K562 (cell line): Measurements from ENCODE around the gene TXNIP. TPM values are rescaled to one million over a fixed set of nuclear protein-coding genes. Genes with fewer than 3 reads are reported as not detected.
A peak's percentile ranks its signal among the peaks of the same experiment; 100 is the strongest.

Source experiments
- DDX20 ChIP-seq: fragments of 450-650 bp; IDR thresholded peaks from 2 replicates; pipeline ENCODE4 v1.6.1; 2016; ENCODE audit warnings: missing genetic modification characterization, low read depth, mild to moderate bottlenecking, missing compliant biosample characterization, moderate library complexity
- DNMT1 ChIP-seq: fragments of 450-650 bp; IDR thresholded peaks from 2 replicates; pipeline ENCODE4 v1.6.1; 2016; ENCODE audit warnings: antibody characterized with exemption, mild to moderate bottlenecking
- L3MBTL2 ChIP-seq: fragments of 450-650 bp; IDR thresholded peaks from 2 replicates; pipeline ENCODE4 v1.6.1; 2016; ENCODE audit warnings: mild to moderate bottlenecking, moderate library complexity
- LCOR ChIP-seq: sonication (generic); formaldehyde crosslinking; IDR thresholded peaks from 2 replicates; pipeline ENCODE4 v1.8.0; 2022; ENCODE audit warnings: mild to moderate bottlenecking, missing genetic modification reagents
- POLR2H ChIP-seq: IDR thresholded peaks from 2 replicates; pipeline ENCODE4 v1.6.1; 2016; ENCODE audit warnings: missing genetic modification characterization, low read depth, mild to moderate bottlenecking, control low read depth, missing compliant biosample characterization, moderate library complexity
- RB1 ChIP-seq: fragments of 450-650 bp; IDR thresholded peaks from 2 replicates; pipeline ENCODE4 v1.6.1; 2017; ENCODE audit warnings: low read depth, mild to moderate bottlenecking
- SAFB ChIP-seq: fragments of 200-400 bp; formaldehyde crosslinking; IDR thresholded peaks from 2 replicates; pipeline ENCODE4 v1.6.1; 2017; ENCODE audit warnings: low read depth, low read length, borderline replicate concordance
- SMAD2 ChIP-seq: fragments of 150-350 bp; IDR thresholded peaks from 2 replicates; pipeline ENCODE4 v1.6.1; 2014; ENCODE audit warnings: low read depth, mild to moderate bottlenecking, low read length
- SRSF7 ChIP-seq: fragments of 200-400 bp; formaldehyde crosslinking; optimal IDR thresholded peaks from 2 replicates; pipeline ENCODE3; 2017; ENCODE audit warnings: mild to moderate bottlenecking, low read depth, low read length
- STAT5A ChIP-seq: IDR thresholded peaks from 2 replicates; pipeline ENCODE4 v1.6.1; 2012; ENCODE audit warnings: low read length, inconsistent platforms, borderline replicate concordance
- ZNF695 ChIP-seq: fragments of 450-650 bp; formaldehyde crosslinking; IDR thresholded peaks from 2 replicates; pipeline ENCODE4 v1.4.0; 2020; ENCODE audit warnings: mild to moderate bottlenecking, moderate library complexity
- ZNF75A ChIP-seq: fragments of 450-650 bp; formaldehyde crosslinking; IDR thresholded peaks from 2 replicates; pipeline ENCODE4 v1.4.0; 2020; ENCODE audit warnings: mild to moderate bottlenecking
- polyA plus RNA-seq, 8 experiments: library from polyadenylated mRNA; depleted of rRNA in 4 of 8; stranded (reverse) in 5 of 8; unstranded in 3 of 8; fragments of >200 nt; fragmentation: Nextera tagmentation in 2 of 8; fragmentation: Illumina TruSeq in 1 of 8; extraction: Ambion mirVana in 2 of 8; extraction: Trizol in 1 of 8; gene quantifications; 2 replicates each; pipeline versions ENCODE4 v1.2.1 to v1.2.3, GENCODE V29; 2011 to 2014; ENCODE audit warnings: inconsistent platforms in 1 of 8, missing spikeins in 1 of 8
- total RNA-seq, 7 experiments: library from RNA; depleted of rRNA in 6 of 7; stranded (reverse); fragments of >200 nt in 6 of 7; fragmentation: Illumina TruSeq in 2 of 7; extraction: Trizol in 2 of 7; gene quantifications; 2 replicates each; pipeline versions ENCODE4 v1.2.1 to v1.2.3, GENCODE V29; 2011 to 2021; ENCODE audit warnings: low replicate concordance in 1 of 7
- TF ChIP-seq, protein P1 (sequence below): fragments of 450-650 bp; IDR thresholded peaks from 2 replicates; pipeline ENCODE4 v1.6.1; 2016; ENCODE audit warnings: low read depth, mild to moderate bottlenecking, moderate library complexity
- TF ChIP-seq, protein P2 (sequence below): IDR thresholded peaks from 2 replicates; pipeline ENCODE4 v1.6.1; 2011; ENCODE audit warnings: borderline replicate concordance, low read depth, mild to moderate bottlenecking, moderate library complexity, low read length; ENCODE audit not compliant: insufficient read depth, poor library complexity, severe bottlenecking
- TF ChIP-seq, protein P3 (sequence below): fragments of 450-650 bp; IDR thresholded peaks from 2 replicates; pipeline ENCODE4 v1.6.1; 2018; ENCODE audit not compliant: partially characterized antibody
- TF ChIP-seq, protein P4 (sequence below): fragments of 450-650 bp; IDR thresholded peaks from 2 replicates; pipeline ENCODE4 v1.6.1; 2016
- TF ChIP-seq, protein P5 (sequence below): fragments of 250-450 bp; sonication (Bioruptor Pico); IDR thresholded peaks from 2 replicates; pipeline ENCODE4 v1.4.0; 2020; ENCODE audit warnings: mild to moderate bottlenecking, moderate library complexity

Gene TXNIP
- total and polyA plus RNA-seq, 9 of the 15 experiments (the other 6 are each of a cell fraction or from before 2014, with no cell fraction given), result 120 to 499 (median 257) TPM

DNA sequence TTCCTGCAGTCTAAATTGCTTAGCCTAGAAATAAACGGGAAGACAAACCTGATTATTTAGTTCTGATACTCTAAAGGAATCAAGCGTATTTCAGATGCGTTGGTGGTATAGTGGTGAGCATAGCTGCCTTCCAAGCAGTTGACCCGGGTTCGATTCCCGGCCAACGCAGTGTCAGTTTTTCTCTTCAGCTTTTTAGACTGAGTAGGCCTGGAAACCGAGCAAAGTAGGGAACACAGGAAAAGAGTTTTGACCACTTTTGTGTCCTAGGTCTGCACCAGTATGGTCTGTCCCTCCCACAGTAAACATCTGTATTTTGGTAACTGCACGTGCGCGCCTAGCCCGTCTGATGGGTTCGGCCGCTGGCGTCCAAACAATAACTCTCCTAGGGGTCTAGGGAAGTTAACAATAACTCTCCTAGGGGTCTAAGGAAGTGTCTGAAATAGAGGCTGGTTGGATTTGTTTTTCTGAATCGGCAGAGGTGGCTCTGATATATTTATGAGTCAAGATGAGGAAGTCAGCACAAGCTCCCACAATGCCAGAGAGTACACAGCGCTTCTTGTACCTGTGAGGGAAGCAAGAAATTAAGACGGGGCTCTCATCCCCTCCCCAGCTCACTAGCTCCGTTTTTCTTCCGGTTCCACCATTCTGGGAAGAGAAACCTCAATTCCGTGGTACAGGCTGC lies 40.7 kb upstream of the TXNIP start (continued):
- TF ChIP-seq, protein P1, sequence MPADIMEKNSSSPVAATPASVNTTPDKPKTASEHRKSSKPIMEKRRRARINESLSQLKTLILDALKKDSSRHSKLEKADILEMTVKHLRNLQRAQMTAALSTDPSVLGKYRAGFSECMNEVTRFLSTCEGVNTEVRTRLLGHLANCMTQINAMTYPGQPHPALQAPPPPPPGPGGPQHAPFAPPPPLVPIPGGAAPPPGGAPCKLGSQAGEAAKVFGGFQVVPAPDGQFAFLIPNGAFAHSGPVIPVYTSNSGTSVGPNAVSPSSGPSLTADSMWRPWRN, result no peak
- no peak for TF ChIP-seq ZNF75A (CRISPR knock-in tag)
- 0 out of 2 replicates have a peak, but pooled peaks have one; percentile 30 for TF ChIP-seq LCOR (CRISPR knock-in tag)
- no peak for TF ChIP-seq ZNF695 (CRISPR knock-in tag)
- TF ChIP-seq SMAD2, result no peak
- no peak for TF ChIP-seq SRSF7
- TF ChIP-seq SAFB, result no peak
- TF ChIP-seq L3MBTL2, result no peak; the same call in 1 of the 2 replicates
- TF ChIP-seq, protein P2, sequence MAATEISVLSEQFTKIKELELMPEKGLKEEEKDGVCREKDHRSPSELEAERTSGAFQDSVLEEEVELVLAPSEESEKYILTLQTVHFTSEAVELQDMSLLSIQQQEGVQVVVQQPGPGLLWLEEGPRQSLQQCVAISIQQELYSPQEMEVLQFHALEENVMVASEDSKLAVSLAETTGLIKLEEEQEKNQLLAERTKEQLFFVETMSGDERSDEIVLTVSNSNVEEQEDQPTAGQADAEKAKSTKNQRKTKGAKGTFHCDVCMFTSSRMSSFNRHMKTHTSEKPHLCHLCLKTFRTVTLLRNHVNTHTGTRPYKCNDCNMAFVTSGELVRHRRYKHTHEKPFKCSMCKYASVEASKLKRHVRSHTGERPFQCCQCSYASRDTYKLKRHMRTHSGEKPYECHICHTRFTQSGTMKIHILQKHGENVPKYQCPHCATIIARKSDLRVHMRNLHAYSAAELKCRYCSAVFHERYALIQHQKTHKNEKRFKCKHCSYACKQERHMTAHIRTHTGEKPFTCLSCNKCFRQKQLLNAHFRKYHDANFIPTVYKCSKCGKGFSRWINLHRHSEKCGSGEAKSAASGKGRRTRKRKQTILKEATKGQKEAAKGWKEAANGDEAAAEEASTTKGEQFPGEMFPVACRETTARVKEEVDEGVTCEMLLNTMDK, result no peak
- peak; percentile 100 for TF ChIP-seq POLR2H (tag)
- TF ChIP-seq RB1, result peak; percentile 87
- TF ChIP-seq, protein P3, sequence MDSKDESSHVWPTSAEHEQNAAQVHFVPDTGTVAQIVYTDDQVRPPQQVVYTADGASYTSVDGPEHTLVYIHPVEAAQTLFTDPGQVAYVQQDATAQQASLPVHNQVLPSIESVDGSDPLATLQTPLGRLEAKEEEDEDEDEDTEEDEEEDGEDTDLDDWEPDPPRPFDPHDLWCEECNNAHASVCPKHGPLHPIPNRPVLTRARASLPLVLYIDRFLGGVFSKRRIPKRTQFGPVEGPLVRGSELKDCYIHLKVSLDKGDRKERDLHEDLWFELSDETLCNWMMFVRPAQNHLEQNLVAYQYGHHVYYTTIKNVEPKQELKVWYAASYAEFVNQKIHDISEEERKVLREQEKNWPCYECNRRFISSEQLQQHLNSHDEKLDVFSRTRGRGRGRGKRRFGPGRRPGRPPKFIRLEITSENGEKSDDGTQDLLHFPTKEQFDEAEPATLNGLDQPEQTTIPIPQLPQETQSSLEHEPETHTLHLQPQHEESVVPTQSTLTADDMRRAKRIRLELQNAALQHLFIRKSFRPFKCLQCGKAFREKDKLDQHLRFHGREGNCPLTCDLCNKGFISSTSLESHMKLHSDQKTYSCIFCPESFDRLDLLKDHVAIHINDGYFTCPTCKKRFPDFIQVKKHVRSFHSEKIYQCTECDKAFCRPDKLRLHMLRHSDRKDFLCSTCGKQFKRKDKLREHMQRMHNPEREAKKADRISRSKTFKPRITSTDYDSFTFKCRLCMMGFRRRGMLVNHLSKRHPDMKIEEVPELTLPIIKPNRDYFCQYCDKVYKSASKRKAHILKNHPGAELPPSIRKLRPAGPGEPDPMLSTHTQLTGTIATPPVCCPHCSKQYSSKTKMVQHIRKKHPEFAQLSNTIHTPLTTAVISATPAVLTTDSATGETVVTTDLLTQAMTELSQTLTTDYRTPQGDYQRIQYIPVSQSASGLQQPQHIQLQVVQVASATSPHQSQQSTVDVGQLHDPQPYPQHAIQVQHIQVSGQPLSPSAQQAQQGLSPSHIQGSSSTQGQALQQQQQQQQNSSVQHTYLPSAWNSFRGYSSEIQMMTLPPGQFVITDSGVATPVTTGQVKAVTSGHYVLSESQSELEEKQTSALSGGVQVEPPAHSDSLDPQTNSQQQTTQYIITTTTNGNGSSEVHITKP, result peak; percentile 48
- TF ChIP-seq, protein P4, sequence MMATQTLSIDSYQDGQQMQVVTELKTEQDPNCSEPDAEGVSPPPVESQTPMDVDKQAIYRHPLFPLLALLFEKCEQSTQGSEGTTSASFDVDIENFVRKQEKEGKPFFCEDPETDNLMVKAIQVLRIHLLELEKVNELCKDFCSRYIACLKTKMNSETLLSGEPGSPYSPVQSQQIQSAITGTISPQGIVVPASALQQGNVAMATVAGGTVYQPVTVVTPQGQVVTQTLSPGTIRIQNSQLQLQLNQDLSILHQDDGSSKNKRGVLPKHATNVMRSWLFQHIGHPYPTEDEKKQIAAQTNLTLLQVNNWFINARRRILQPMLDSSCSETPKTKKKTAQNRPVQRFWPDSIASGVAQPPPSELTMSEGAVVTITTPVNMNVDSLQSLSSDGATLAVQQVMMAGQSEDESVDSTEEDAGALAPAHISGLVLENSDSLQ, result no peak
- TF ChIP-seq, protein P5, sequence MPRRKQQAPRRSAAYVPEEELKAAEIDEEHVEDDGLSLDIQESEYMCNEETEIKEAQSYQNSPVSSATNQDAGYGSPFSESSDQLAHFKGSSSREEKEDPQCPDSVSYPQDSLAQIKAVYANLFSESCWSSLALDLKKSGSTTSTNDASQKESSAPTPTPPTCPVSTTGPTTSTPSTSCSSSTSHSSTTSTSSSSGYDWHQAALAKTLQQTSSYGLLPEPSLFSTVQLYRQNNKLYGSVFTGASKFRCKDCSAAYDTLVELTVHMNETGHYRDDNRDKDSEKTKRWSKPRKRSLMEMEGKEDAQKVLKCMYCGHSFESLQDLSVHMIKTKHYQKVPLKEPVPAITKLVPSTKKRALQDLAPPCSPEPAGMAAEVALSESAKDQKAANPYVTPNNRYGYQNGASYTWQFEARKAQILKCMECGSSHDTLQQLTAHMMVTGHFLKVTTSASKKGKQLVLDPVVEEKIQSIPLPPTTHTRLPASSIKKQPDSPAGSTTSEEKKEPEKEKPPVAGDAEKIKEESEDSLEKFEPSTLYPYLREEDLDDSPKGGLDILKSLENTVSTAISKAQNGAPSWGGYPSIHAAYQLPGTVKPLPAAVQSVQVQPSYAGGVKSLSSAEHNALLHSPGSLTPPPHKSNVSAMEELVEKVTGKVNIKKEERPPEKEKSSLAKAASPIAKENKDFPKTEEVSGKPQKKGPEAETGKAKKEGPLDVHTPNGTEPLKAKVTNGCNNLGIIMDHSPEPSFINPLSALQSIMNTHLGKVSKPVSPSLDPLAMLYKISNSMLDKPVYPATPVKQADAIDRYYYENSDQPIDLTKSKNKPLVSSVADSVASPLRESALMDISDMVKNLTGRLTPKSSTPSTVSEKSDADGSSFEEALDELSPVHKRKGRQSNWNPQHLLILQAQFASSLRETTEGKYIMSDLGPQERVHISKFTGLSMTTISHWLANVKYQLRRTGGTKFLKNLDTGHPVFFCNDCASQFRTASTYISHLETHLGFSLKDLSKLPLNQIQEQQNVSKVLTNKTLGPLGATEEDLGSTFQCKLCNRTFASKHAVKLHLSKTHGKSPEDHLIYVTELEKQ (CRISPR knock-in tag), result no peak
- TF ChIP-seq STAT5A, result no peak
- TF ChIP-seq DNMT1, result no peak
- no peak for TF ChIP-seq DDX20 (tag)
